Astrocyte (in vitro differentiated cells and primary cell): ENCODE data around the gene DENND1B. TPM values are rescaled to one million over a fixed set of nuclear protein-coding genes. Genes with fewer than 3 reads are reported as not detected.

Experiments used
- DNase-seq: peaks from one replicate; pipeline ENCODE4 v3.0.0-alpha.2; 2010; ENCODE audit warnings: low read depth
- FAIRE-seq: peaks from 2 replicates; lab custom pipeline; 2011; peaks lifted over from hg19 to GRCh38; lab: Jason Lieb, UNC
- H2AFZ ChIP-seq: 2 replicates; pipeline ENCODE4 v1.6.0; 2012; ENCODE audit warnings: low read depth, low read length, inconsistent platforms
- H3K27ac ChIP-seq: 2 replicates; pipeline ENCODE4 v1.5.1; 2011; ENCODE audit warnings: low read depth, low read length, inconsistent platforms
- H3K27me3 ChIP-seq: 2 replicates; pipeline ENCODE4 v1.6.0; 2011; ENCODE audit warnings: low read length, inconsistent platforms; ENCODE audit not compliant: insufficient read depth
- H3K36me3 ChIP-seq: 2 replicates; pipeline ENCODE4 v1.5.1; 2011; ENCODE audit warnings: low read length, inconsistent platforms; ENCODE audit not compliant: insufficient read depth
- H3K4me1 ChIP-seq: 2 replicates; pipeline ENCODE4 v1.5.1; 2011; ENCODE audit warnings: low read length, inconsistent platforms; ENCODE audit not compliant: insufficient read depth
- H3K4me2 ChIP-seq: 2 replicates; pipeline ENCODE4 v1.6.0; 2012; ENCODE audit warnings: low read length, inconsistent platforms
- H3K4me3 ChIP-seq: 2 replicates; pipeline ENCODE4 v1.5.1; 2011; ENCODE audit warnings: low read depth, mild to moderate bottlenecking, low read length, inconsistent platforms; ENCODE audit not compliant: insufficient read depth
- H3K79me2 ChIP-seq: 2 replicates; pipeline ENCODE4 v1.6.0; 2012; ENCODE audit warnings: mild to moderate bottlenecking, low read length, inconsistent platforms; ENCODE audit not compliant: insufficient read depth
- H3K9ac ChIP-seq: 2 replicates; pipeline ENCODE4 v1.6.0; 2012; ENCODE audit warnings: mild to moderate bottlenecking, low read length, inconsistent platforms
- H3K9me3 ChIP-seq: 2 replicates; pipeline ENCODE4 v1.5.1; 2012; ENCODE audit warnings: low read depth, mild to moderate bottlenecking, low read length, inconsistent platforms; ENCODE audit not compliant: insufficient read depth
- H4K20me1 ChIP-seq: 2 replicates; pipeline ENCODE4 v1.6.0; 2012; ENCODE audit warnings: low read length, inconsistent platforms; ENCODE audit not compliant: insufficient read depth
- H3K27ac Mint-ChIP-seq: one replicate; pipeline ENCODE4 v1.8.0; 2021; ENCODE audit warnings: mild to moderate bottlenecking, mixed read lengths; ENCODE audit not compliant: unreplicated experiment
- H3K27me3 Mint-ChIP-seq: one replicate; pipeline ENCODE4 v1.8.0; 2021; ENCODE audit warnings: low read depth, mixed read lengths; ENCODE audit not compliant: unreplicated experiment
- H3K36me3 Mint-ChIP-seq: one replicate; pipeline ENCODE4 v1.8.0; 2021; ENCODE audit warnings: low read depth, mixed read lengths; ENCODE audit not compliant: unreplicated experiment
- H3K4me1 Mint-ChIP-seq: one replicate; pipeline ENCODE4 v1.8.0; 2021; ENCODE audit warnings: low read depth, mixed read lengths; ENCODE audit not compliant: unreplicated experiment
- H3K4me3 Mint-ChIP-seq: one replicate; pipeline ENCODE4 v1.8.0; 2021; ENCODE audit warnings: mild to moderate bottlenecking, moderate library complexity, mixed read lengths; ENCODE audit not compliant: unreplicated experiment
- H3K9me3 Mint-ChIP-seq: one replicate; pipeline ENCODE4 v1.8.0; 2021; ENCODE audit warnings: mild to moderate bottlenecking, mixed read lengths; ENCODE audit not compliant: unreplicated experiment
- EZH2 ChIP-seq: IDR thresholded peaks from 2 replicates; pipeline ENCODE4 v1.6.1; 2012; ENCODE audit warnings: mild to moderate bottlenecking, low read length, inconsistent platforms; ENCODE audit not compliant: insufficient read depth
- total RNA-seq: library from RNA; stranded (reverse); gene quantifications from 2 replicates; pipeline ENCODE4 v1.2.1, GENCODE V29; 2021
- TF ChIP-seq, protein P1 (sequence below): IDR thresholded peaks from 2 replicates; pipeline ENCODE4 v1.5.1; 2011; ENCODE audit warnings: low read depth, mild to moderate bottlenecking, inconsistent platforms, low read length, moderate library complexity; ENCODE audit not compliant: insufficient read depth

DENND1B gene
- total RNA-seq, 1 donor from 2014 or later: 9.6 TPM

DNA sequence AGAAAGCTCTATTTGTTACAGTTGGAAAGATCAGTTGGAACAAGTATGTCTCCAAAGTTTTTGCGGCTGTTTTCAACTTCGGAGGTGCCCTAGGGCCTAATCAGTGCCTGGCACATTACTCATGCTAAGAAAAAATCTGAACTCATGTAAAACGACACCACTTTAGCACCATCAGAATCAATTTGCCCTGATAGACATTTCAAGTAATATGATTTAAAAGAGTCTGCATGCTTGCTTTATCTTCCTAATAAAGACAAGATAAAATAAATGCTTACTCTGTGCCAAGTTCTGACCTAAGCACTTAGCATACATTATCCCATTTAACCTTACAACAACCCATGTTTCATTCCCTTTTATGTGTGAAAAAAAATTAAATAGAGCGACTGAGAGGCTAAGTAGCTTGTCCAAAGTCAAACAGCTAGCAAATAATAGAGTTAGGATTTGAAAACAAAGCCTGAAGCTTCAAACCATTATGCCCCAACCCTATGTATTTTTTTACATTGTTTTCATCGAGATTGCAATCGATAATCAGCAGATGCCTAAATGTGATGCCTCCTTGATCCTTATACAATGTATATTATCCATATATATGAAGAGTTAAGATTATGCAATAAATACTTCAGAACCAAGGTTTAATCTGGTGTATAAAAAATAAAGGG, 91.3 kb downstream of the DENND1B start:
- no peaks in the 10 kb centered on the region for H3K27me3 Mint-ChIP-seq
- Histone ChIP-seq H3K27ac (no peak overlapping the region), H3K36me3 (no peaks in the 10 kb centered on the region), H4K20me1 (no peaks in the 10 kb centered on the region), H3K4me2 (no peak overlapping the region), H3K27me3 (no peaks in the 10 kb centered on the region), H3K4me1 (no peaks in the 10 kb centered on the region), H2AFZ (no peak overlapping the region), H3K79me2 (no peaks in the 10 kb centered on the region), H3K9me3 (no peaks in the 10 kb centered on the region), H3K4me3 (no peak overlapping the region), H3K9ac (no peak overlapping the region)
- FAIRE-seq (no peak), DNase-seq (peak; percentile 31)
- peaks cover 11% of the 10 kb centered on the region for H3K4me1 Mint-ChIP-seq
- peaks cover 8% of the 10 kb centered on the region for H3K9me3 Mint-ChIP-seq
- TF ChIP-seq EZH2: no peak
- TF ChIP-seq, protein P1, sequence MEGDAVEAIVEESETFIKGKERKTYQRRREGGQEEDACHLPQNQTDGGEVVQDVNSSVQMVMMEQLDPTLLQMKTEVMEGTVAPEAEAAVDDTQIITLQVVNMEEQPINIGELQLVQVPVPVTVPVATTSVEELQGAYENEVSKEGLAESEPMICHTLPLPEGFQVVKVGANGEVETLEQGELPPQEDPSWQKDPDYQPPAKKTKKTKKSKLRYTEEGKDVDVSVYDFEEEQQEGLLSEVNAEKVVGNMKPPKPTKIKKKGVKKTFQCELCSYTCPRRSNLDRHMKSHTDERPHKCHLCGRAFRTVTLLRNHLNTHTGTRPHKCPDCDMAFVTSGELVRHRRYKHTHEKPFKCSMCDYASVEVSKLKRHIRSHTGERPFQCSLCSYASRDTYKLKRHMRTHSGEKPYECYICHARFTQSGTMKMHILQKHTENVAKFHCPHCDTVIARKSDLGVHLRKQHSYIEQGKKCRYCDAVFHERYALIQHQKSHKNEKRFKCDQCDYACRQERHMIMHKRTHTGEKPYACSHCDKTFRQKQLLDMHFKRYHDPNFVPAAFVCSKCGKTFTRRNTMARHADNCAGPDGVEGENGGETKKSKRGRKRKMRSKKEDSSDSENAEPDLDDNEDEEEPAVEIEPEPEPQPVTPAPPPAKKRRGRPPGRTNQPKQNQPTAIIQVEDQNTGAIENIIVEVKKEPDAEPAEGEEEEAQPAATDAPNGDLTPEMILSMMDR: no peak
- H3K27ac Mint-ChIP-seq: no peak overlapping the region
- peaks cover 6% of the 10 kb centered on the region for H3K36me3 Mint-ChIP-seq
- H3K4me3 Mint-ChIP-seq: no peak overlapping the region

DNA sequence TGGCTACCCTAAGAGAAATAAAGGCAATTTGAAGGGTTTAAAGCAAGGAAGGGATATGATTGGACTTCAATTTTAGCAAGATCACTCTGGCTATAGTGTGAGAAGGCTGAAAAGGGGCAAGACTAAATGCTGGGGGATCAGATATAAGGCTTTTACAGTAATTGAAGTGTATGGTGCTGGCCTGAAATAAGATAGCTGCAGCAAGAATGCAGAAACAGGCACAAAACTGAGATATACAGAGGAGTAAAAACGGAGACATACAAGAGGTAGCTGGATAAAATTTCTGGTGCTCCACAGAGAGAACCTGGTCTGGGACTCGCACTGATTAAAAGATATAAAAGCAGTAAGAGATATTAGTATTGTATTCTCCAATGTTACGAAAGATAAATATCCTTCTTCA, 92.0 kb downstream of the DENND1B start:
- H3K4me1 Mint-ChIP-seq: peaks cover 11% of the 10 kb centered on the region
- H3K9me3 Mint-ChIP-seq: peaks cover 5% of the 10 kb centered on the region
- TF ChIP-seq EZH2: no peak
- TF ChIP-seq, protein P1: no peak
- Histone ChIP-seq H3K4me1 (no peaks in the 10 kb centered on the region), H3K4me3 (no peak overlapping the region), H3K9me3 (no peaks in the 10 kb centered on the region), H3K27me3 (no peaks in the 10 kb centered on the region), H4K20me1 (no peaks in the 10 kb centered on the region), H2AFZ (no peak overlapping the region), H3K79me2 (no peaks in the 10 kb centered on the region), H3K36me3 (no peaks in the 10 kb centered on the region), H3K4me2 (no peak overlapping the region), H3K9ac (no peak overlapping the region), H3K27ac (no peak overlapping the region)
- no peak for FAIRE-seq
- DNase-seq: no peak
- no peak overlapping the region for H3K27ac Mint-ChIP-seq
- H3K4me3 Mint-ChIP-seq: no peak overlapping the region
- H3K36me3 Mint-ChIP-seq: peaks cover under 1% of the 10 kb centered on the region
- no peaks in the 10 kb centered on the region for H3K27me3 Mint-ChIP-seq

DNA sequence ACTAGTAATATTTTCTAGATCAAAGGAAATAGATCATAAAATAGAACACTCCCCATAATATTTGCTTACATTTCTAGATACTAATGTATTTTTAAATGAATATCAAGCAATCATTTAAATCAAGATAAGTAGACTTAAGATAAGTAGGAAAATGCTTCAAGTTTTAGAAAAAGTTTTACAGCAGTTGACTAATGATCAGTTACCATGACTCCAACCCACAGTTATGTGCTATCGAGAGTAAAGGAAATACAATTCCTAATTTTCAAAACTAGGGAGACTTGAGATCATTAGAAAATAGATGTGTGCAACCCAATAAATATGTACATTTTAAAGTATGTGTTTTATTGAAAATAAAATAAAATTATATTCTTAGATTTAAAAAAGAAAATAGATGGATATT, 95.0 kb downstream of the DENND1B start:
- no peak overlapping the region for H3K4me2 ChIP-seq
- H3K4me1 Mint-ChIP-seq: peaks cover 11% of the 10 kb centered on the region
- H3K9me3 Mint-ChIP-seq: no peaks in the 10 kb centered on the region
- DNase-seq (peak; percentile 58), FAIRE-seq (no peak)
- TF ChIP-seq EZH2: no peak
- TF ChIP-seq, protein P1: no peak
- H3K27me3 Mint-ChIP-seq: no peaks in the 10 kb centered on the region
- H3K27me3 ChIP-seq: no peaks in the 10 kb centered on the region
- H3K27ac ChIP-seq: no peak overlapping the region
- H3K9me3 ChIP-seq: no peaks in the 10 kb centered on the region
- H4K20me1 ChIP-seq: no peaks in the 10 kb centered on the region
- no peak overlapping the region for H3K4me3 Mint-ChIP-seq
- H3K36me3 Mint-ChIP-seq: no peaks in the 10 kb centered on the region
- no peaks in the 10 kb centered on the region for H3K4me1 ChIP-seq
- no peak overlapping the region for H2AFZ ChIP-seq
- H3K4me3 ChIP-seq: no peak overlapping the region
- H3K27ac Mint-ChIP-seq: no peak overlapping the region
- no peak overlapping the region for H3K9ac ChIP-seq
- H3K79me2 ChIP-seq: no peaks in the 10 kb centered on the region
- H3K36me3 ChIP-seq: no peaks in the 10 kb centered on the region
